ENCODE data around the gene GMCL2. TPM values are rescaled to one million over a fixed set of nuclear protein-coding genes. Genes with fewer than 3 reads are reported as not detected.
A peak's percentile ranks its signal among the peaks of the same experiment; 100 is the strongest.

Gene GMCL2
- total RNA-seq, 1 donor, result not detected

DNA sequence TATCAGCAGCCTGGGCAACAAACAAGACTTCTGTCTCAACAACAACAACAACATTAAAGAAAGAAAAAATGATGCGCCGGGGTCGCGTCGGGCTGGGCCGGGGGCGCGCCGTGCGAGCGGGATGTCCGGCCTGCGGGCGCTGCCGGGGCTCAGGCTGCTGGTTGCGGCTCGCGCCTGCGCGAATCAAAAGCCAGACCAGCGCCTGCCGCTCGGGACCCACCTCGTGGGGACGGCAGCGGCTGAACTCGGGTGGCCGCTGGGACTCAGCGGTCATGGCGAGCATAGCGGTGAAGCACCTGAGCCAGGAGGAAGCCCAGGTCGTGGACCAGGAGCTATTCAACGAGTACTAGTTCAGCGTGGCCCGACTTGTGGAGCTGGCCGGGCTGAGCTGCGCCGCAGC is 21.6 kb downstream of the GMCL2 start:
- TF ChIP-seq, protein P1, sequence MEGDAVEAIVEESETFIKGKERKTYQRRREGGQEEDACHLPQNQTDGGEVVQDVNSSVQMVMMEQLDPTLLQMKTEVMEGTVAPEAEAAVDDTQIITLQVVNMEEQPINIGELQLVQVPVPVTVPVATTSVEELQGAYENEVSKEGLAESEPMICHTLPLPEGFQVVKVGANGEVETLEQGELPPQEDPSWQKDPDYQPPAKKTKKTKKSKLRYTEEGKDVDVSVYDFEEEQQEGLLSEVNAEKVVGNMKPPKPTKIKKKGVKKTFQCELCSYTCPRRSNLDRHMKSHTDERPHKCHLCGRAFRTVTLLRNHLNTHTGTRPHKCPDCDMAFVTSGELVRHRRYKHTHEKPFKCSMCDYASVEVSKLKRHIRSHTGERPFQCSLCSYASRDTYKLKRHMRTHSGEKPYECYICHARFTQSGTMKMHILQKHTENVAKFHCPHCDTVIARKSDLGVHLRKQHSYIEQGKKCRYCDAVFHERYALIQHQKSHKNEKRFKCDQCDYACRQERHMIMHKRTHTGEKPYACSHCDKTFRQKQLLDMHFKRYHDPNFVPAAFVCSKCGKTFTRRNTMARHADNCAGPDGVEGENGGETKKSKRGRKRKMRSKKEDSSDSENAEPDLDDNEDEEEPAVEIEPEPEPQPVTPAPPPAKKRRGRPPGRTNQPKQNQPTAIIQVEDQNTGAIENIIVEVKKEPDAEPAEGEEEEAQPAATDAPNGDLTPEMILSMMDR (IDR thresholded peaks at IDR 0.05; ENCODE audit: insufficient read depth, low read depth, low read length), result no peak
- no peak for DNase-seq (ENCODE audit: low read depth)
- H3K4me3 ChIP-seq (ENCODE audit: low read depth, low read length), result peak overlapping the region; percentile 32

DNA sequence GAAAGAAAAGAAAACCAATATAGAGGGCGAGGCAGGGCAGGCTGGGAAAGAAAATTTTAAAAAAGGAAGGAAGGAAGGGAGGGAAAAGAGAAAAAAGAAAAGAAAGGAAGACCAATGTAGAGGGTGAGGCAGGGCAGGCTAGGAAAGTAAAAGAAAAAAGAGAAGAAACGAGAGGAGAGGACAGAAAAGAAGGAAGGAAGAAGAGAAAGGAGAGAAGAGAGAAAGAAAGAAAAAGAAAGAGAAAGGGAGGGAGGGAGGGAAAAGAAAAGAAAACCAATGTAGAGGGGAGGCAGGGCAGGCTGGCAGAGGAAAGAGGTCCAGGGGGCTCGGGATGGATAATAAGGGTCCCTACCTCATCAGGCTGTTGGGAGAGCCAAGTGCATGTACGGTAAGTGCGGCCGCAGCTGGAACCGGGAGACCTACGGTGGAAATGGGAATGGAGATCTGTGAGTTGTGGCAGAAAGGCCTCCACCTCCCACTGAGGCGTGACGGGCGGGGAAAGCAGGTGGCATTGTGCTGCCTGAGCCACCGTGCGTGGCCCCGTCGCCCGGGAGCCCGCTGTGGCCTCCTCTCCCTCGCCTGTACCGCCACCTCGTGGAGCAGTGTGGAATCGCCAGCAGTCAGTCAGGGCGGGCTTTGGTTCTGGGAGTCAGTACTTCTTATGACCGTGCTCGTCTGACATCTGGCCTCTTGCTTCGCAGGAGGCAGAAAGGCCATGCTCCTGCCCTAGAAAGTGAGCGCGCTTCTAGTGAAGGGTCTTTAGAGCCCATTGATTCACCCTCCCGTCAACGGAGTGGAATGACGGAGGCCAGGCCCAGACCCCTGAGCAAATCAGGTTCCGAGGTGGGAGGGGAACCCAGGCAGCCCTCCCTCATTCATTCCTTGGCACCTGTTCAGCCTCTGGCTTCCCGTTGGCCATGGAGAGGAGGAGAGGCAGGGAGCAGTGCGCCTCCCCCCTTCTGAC is 23.1 kb downstream of the GMCL2 start:
- no peak overlapping the region for H3K4me3 ChIP-seq (ENCODE audit: low read depth, low read length)
- peak; percentile 62 for DNase-seq (ENCODE audit: low read depth)
- TF ChIP-seq, protein P1 (IDR thresholded peaks at IDR 0.05; ENCODE audit: insufficient read depth, low read depth, low read length), result peak; percentile 99

DNA sequence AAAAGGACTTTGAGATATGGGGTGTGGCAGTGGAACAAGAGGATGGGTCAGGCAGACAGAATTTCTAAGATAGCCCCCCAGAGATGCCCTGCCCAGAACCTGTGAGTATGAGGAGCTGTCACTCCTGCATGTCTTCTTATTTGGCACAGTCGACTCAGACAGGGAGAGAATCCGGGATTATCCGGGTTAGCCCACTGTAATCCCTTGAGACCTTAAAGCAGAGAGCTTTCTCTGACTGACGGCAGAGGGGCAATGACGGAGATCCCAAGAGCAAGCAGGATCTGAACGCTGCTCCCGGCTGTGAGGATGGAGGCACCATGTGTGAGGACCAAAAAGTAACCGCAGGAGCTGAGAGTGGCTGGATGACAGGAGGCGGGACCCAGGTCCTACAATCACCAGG is 24.7 kb downstream of the GMCL2 start:
- TF ChIP-seq, protein P1 (IDR thresholded peaks at IDR 0.05; ENCODE audit: insufficient read depth, low read depth, low read length), result no peak
- no peak overlapping the region for H3K4me3 ChIP-seq (ENCODE audit: low read depth, low read length)
- no peak for DNase-seq (ENCODE audit: low read depth)

DNA sequence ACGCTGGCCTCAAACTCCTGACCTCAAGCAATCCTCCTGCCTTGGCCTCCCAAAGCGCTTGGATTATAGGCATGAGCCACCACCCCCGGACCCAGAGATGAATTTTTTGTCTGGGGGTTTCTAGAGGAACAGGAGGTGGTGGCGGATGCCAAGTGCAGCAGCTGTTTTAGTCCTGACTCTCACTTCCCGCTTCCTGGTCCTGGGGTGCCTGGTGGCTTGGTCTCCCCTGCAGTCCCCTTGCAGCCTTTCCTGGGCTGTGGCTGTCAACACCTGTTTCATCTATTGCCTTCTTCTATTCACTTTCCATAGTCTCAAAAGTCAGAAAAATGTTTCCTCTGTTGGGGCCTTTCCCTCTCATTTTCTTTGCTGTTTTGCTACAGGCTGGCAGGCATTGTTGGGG is 27.0 kb downstream of the GMCL2 start:
- TF ChIP-seq, protein P1 (IDR thresholded peaks at IDR 0.05; ENCODE audit: insufficient read depth, low read depth, low read length), result no peak
- H3K4me3 ChIP-seq (ENCODE audit: low read depth, low read length), result no peak overlapping the region
- no peak for DNase-seq (ENCODE audit: low read depth)

DNA sequence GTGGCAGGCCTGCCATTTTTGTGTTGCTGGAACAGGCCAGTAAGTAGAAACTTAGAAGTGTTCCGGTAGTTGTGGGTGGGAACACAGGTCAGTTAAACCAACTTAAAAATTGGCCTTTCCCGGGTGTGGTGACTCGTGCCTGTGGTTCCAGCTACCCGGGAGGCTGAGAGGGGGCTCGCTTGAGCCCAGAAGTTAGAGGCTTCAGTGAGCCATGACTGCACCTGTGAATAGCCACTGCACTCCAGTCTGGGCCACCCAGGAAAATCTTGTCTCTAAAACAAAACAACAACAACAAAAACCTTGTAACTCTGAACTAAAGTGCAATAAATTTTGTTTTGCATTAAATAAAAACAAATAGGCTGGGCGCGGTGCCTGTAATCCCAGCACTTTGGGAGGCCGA is 32.1 kb downstream of the GMCL2 start:
- TF ChIP-seq, protein P1 (IDR thresholded peaks at IDR 0.05; ENCODE audit: insufficient read depth, low read depth, low read length), result no peak
- DNase-seq (ENCODE audit: low read depth), result no peak
- no peak overlapping the region for H3K4me3 ChIP-seq (ENCODE audit: low read depth, low read length)

DNA sequence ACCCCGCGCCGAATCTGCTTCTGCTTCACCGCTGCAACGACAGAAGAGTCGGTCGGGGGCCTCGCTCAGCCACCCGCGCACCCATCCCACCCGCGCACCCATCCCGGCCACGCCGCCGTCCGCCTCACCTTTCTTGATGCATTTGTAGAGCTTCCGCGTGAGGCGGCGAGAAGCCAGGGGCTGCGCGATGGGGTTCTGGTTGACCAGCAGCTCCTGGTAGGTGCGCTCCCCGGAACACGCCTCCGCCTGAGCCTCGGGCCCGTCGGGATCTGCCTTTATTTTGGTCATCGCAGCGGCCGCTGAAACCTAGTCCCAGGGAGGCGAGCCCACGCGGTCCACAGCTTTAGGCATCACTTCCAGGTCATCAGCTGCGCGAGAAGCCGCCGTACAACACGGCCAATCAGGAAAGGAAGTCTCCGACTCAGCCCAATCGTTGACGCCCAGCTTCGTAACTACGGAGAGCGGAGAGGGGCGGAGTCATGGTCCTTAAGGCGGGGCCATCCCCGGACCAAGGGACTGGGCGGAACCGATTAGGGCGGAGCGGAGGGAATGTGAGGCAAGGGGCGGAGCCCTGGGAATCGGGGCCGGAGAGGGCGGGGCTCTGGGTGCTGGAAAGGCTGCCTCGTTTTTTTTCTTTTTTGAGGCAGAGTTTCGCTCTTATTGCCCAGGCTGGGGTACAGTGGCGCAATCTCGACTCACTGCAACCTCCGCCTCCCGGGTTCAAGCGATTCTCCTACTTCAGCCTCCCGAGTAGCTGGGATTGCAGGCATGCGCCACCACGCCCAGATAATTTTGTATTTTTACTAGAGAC is 33.4 kb downstream of the GMCL2 start, which contains the start of gene NHP2:
TSS of gene NHP2 (minus strand) at position 356 of the 811 bp plus-strand sequence. CDS start at position 288, 68 bp downstream.
- DNase-seq (ENCODE audit: low read depth), result peak; percentile 99
- TF ChIP-seq, protein P1 (IDR thresholded peaks at IDR 0.05; ENCODE audit: insufficient read depth, low read depth, low read length), result no peak
- peak within 1 kb of the TSS; percentile 76 for H3K4me3 ChIP-seq (ENCODE audit: low read depth, low read length)
